HepG2 (cell line): ENCODE results near the gene TLR5. TPM values are rescaled to one million over a fixed set of nuclear protein-coding genes. Genes with fewer than 3 reads are reported as not detected.

Experiments
- GABPA ChIP-seq, 2 experiments: IDR thresholded peaks; 2 replicates each; pipeline ENCODE4 v1.6.1; 2011 to 2016; ENCODE audit warnings: low read depth in 2 of 2, low read length in 1 of 2, missing biosample characterization in 1 of 2, missing genetic modification characterization in 1 of 2
- KAT8 ChIP-seq: IDR thresholded peaks from 2 replicates; pipeline ENCODE4 v1.6.1; 2016; ENCODE audit warnings: missing genetic modification reagents, missing compliant biosample characterization
- MAF1 ChIP-seq: sonication (generic); formaldehyde crosslinking; IDR thresholded peaks from 2 replicates; pipeline ENCODE4 v1.5.0; 2020; ENCODE audit warnings: missing genetic modification reagents, borderline replicate concordance
- MXD4 ChIP-seq: IDR thresholded peaks from 2 replicates; pipeline ENCODE4 v1.6.1; 2016; ENCODE audit warnings: mild to moderate bottlenecking, missing biosample characterization, missing genetic modification reagents
- NFYC ChIP-seq: IDR thresholded peaks from 2 replicates; pipeline ENCODE4 v1.6.1; 2016; ENCODE audit warnings: missing genetic modification reagents, missing compliant biosample characterization
- NPAS2 ChIP-seq: sonication (generic); formaldehyde crosslinking; IDR thresholded peaks from 2 replicates; pipeline ENCODE4 v1.8.0; 2022; ENCODE audit warnings: mild to moderate bottlenecking, missing genetic modification reagents, borderline replicate concordance
- SPEN ChIP-seq: sonication (generic); formaldehyde crosslinking; IDR thresholded peaks from 2 replicates; pipeline ENCODE4 v1.5.1; 2020; ENCODE audit warnings: low read depth, mild to moderate bottlenecking, missing genetic modification reagents
- TAF15 ChIP-seq: fragments of 200-400 bp; formaldehyde crosslinking; IDR thresholded peaks from one replicate; pipeline ENCODE4 v1.6.1; 2018; ENCODE audit warnings: mild to moderate bottlenecking, low read depth, low read length; ENCODE audit not compliant: poor library complexity, severe bottlenecking
- THAP9 ChIP-seq: sonication (generic); formaldehyde crosslinking; IDR thresholded peaks from 2 replicates; pipeline ENCODE4; 2020; ENCODE audit warnings: missing genetic modification reagents, mild to moderate bottlenecking, borderline replicate concordance
- TMF1 ChIP-seq: sonication (generic); formaldehyde crosslinking; IDR thresholded peaks from 2 replicates; pipeline ENCODE4 v1.8.1; 2022; ENCODE audit warnings: low read depth, missing genetic modification reagents
- ZBTB1 ChIP-seq: sonication (generic); formaldehyde crosslinking; IDR thresholded peaks from 2 replicates; pipeline ENCODE4 v1.4.0; 2020; ENCODE audit warnings: missing genetic modification reagents, borderline replicate concordance
- ZBTB42 ChIP-seq: sonication (generic); formaldehyde crosslinking; IDR thresholded peaks from 2 replicates; pipeline ENCODE4 v1.5.0; 2020; ENCODE audit warnings: mild to moderate bottlenecking, missing genetic modification reagents
- ZFY ChIP-seq: sonication (generic); formaldehyde crosslinking; IDR thresholded peaks from 2 replicates; pipeline ENCODE4 v1.4.0; 2020; ENCODE audit warnings: missing genetic modification reagents
- ZNF281 ChIP-seq: sonication (generic); formaldehyde crosslinking; IDR thresholded peaks from 2 replicates; pipeline ENCODE4 v1.4.0; 2020; ENCODE audit warnings: missing genetic modification reagents, borderline replicate concordance
- ZNF296 ChIP-seq: sonication (generic); formaldehyde crosslinking; conservative IDR thresholded peaks from 2 replicates; pipeline ENCODE4 v1.5.0; 2020; ENCODE audit warnings: mild to moderate bottlenecking, missing genetic modification reagents
- ZNF563 ChIP-seq: sonication (generic); formaldehyde crosslinking; IDR thresholded peaks from 2 replicates; pipeline ENCODE4 v1.8.0; 2022; ENCODE audit warnings: mild to moderate bottlenecking, moderate library complexity, missing genetic modification reagents
- ZNF878 ChIP-seq: sonication (generic); formaldehyde crosslinking; IDR thresholded peaks from 2 replicates; pipeline ENCODE4 v1.8.1; 2023; ENCODE audit warnings: mild to moderate bottlenecking, missing genetic modification reagents, moderate library complexity
- polyA plus RNA-seq, 8 experiments: library from polyadenylated mRNA; depleted of rRNA in 3 of 8; stranded (reverse) in 7 of 8; unstranded in 1 of 8; fragments of >200 nt; fragmentation: Illumina TruSeq in 4 of 8; extraction: Trizol in 4 of 8; gene quantifications; 2 replicates each; pipeline versions ENCODE4 v1.2.1 to v1.2.3, GENCODE V29; 2011 to 2016; ENCODE audit warnings: low read depth in 4 of 8, missing spikeins in 1 of 8, mixed read lengths in 1 of 8; ENCODE audit not compliant: insufficient read depth in 1 of 8
- total RNA-seq, 5 experiments: library from RNA; depleted of rRNA; stranded (reverse); fragments of >200 nt; fragmentation: Illumina TruSeq; extraction: Trizol; gene quantifications; 2 replicates each; pipeline ENCODE4 v1.2.3, GENCODE V29; 2016; ENCODE audit warnings: low read depth in 1 of 5
- TF ChIP-seq, protein P1 (sequence below): sonication (generic); formaldehyde crosslinking; IDR thresholded peaks from 2 replicates; pipeline ENCODE4 v1.4.0; 2020; ENCODE audit warnings: missing genetic modification reagents, borderline replicate concordance
- TF ChIP-seq, protein P2 (sequence below): sonication (generic); formaldehyde crosslinking; IDR thresholded peaks from 2 replicates; pipeline ENCODE4 v1.4.0; 2020; ENCODE audit warnings: missing genetic modification reagents

Gene TLR5
- total and polyA plus RNA-seq, 2 of the 13 experiments (the other 11 are each of a cell fraction or from before 2014, with no cell fraction given) = not detected

- TF ChIP-seq ZNF281 (CRISPR knock-in tag) (no peak), MXD4 (no peak), ZNF296 (CRISPR knock-in tag) (no peak), TMF1 (CRISPR knock-in tag) (no peak), ZBTB42 (no peak), KAT8 (CRISPR knock-in tag) (no peak), MAF1 (CRISPR knock-in tag) (no peak), GABPA (IDR thresholded peaks at IDR 0.05; ENCODE audit: low read depth, low read length) (no peak), GABPA (CRISPR knock-in tag; IDR thresholded peaks at IDR 0.05; ENCODE audit: low read depth) (no peak), ZFY (CRISPR knock-in tag) (no peak), SPEN (CRISPR knock-in tag) (0 out of 2 replicates have a peak, but pooled peaks have one; percentile 31), ZNF563 (CRISPR knock-in tag) (no peak), ZNF878 (CRISPR knock-in tag) (no peak), NPAS2 (CRISPR knock-in tag) (no peak), THAP9 (CRISPR knock-in tag) (no peak), NFYC (CRISPR knock-in tag) (no peak), TAF15 (no peak), ZBTB1 (no peak)
- TF ChIP-seq, protein P1, sequence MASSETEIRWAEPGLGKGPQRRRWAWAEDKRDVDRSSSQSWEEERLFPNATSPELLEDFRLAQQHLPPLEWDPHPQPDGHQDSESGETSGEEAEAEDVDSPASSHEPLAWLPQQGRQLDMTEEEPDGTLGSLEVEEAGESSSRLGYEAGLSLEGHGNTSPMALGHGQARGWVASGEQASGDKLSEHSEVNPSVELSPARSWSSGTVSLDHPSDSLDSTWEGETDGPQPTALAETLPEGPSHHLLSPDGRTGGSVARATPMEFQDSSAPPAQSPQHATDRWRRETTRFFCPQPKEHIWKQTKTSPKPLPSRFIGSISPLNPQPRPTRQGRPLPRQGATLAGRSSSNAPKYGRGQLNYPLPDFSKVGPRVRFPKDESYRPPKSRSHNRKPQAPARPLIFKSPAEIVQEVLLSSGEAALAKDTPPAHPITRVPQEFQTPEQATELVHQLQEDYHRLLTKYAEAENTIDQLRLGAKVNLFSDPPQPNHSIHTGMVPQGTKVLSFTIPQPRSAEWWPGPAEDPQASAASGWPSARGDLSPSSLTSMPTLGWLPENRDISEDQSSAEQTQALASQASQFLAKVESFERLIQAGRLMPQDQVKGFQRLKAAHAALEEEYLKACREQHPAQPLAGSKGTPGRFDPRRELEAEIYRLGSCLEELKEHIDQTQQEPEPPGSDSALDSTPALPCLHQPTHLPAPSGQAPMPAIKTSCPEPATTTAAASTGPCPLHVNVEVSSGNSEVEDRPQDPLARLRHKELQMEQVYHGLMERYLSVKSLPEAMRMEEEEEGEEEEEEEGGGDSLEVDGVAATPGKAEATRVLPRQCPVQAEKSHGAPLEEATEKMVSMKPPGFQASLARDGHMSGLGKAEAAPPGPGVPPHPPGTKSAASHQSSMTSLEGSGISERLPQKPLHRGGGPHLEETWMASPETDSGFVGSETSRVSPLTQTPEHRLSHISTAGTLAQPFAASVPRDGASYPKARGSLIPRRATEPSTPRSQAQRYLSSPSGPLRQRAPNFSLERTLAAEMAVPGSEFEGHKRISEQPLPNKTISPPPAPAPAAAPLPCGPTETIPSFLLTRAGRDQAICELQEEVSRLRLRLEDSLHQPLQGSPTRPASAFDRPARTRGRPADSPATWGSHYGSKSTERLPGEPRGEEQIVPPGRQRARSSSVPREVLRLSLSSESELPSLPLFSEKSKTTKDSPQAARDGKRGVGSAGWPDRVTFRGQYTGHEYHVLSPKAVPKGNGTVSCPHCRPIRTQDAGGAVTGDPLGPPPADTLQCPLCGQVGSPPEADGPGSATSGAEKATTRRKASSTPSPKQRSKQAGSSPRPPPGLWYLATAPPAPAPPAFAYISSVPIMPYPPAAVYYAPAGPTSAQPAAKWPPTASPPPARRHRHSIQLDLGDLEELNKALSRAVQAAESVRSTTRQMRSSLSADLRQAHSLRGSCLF (CRISPR knock-in tag) = no peak
- TF ChIP-seq, protein P2, sequence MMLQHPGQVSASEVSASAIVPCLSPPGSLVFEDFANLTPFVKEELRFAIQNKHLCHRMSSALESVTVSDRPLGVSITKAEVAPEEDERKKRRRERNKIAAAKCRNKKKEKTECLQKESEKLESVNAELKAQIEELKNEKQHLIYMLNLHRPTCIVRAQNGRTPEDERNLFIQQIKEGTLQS (CRISPR knock-in tag) = 0 out of 2 replicates have a peak, but pooled peaks have one; percentile 18
These were observed 33.4 kb downstream of the TLR5 start (continued) for GRCh38 chr1:223109581-223110026.
